Heart left ventricle (tissue), 16 donors: ENCODE results near the gene GALNT13. TPM values are rescaled to one million over a fixed set of nuclear protein-coding genes. Genes with fewer than 3 reads are reported as not detected.

Experiments
- ATAC-seq, 4 donors: fragments of 200-7000 bp; cut with Tn5 transposase; one replicate each; pipeline ENCODE4 v1.9.1; 2020 to 2022; ENCODE audit warnings: moderate library complexity in 4 of 4, mild to moderate bottlenecking in 3 of 4, moderate number of reproducible peaks in 1 of 4
- DNase-seq, 5 donors: peaks; one replicate each; pipeline ENCODE4 v3.0.0-alpha.2; 2020
- H3K27ac ChIP-seq, 12 donors: fragments of 200-600 bp; sonication (generic) in 4 of 12; one replicate each; pipeline versions ENCODE4 v1.5.0 to v1.8.0; 2016 to 2022; ENCODE audit warnings: mild to moderate bottlenecking in 2 of 12
- H3K27me3 ChIP-seq, 9 donors: fragments of 200-600 bp; sonication (generic) in 2 of 9; one replicate each; pipeline versions ENCODE4 v1.5.1 to v1.8.0; 2016 to 2022; ENCODE audit warnings: mild to moderate bottlenecking in 3 of 9
- H3K36me3 ChIP-seq, 9 donors: fragments of 200-600 bp; sonication (generic) in 2 of 9; one replicate each; pipeline versions ENCODE4 v1.5.0 to v1.8.0; 2018 to 2022; ENCODE audit warnings: mild to moderate bottlenecking in 2 of 9
- H3K4me1 ChIP-seq, 12 donors: fragments of 200-600 bp; sonication (generic) in 4 of 12; one replicate each; pipeline versions ENCODE4 v1.5.0 to v1.8.0; 2016 to 2022; ENCODE audit warnings: mild to moderate bottlenecking in 3 of 12
- H3K4me3 ChIP-seq, 12 donors: fragments of 200-600 bp; sonication (generic) in 4 of 12; one replicate each; pipeline versions ENCODE4 v1.5.0 to v1.8.0; 2017 to 2022; ENCODE audit warnings: mild to moderate bottlenecking in 9 of 12, moderate library complexity in 4 of 12
- H3K9me3 ChIP-seq, 12 donors: fragments of 200-600 bp; sonication (generic) in 4 of 12; one replicate each; pipeline versions ENCODE4 v1.5.0 to v1.8.0; 2016 to 2022; ENCODE audit warnings: mild to moderate bottlenecking in 1 of 12
- POLR2A ChIP-seq, 2 donors: fragments of 450-650 bp; IDR thresholded peaks; one replicate each; pipeline ENCODE4 v1.6.1; 2017; ENCODE audit warnings: antibody characterized with exemption in 2 of 2, mild to moderate bottlenecking in 2 of 2, moderate library complexity in 2 of 2
- WGBS, 4 donors: extraction: QIAGEN DNeasy Blood & Tissue Kit in 2 of 4; methylation state at CpG; one replicate each; pipeline versions ENCODE4 v1.1.5 to v1.1.7; 2013 to 2018; 5-methylcytosine and 5-hydroxymethylcytosine counted together
- intact Hi-C, 10 donors: fragments of 100-400 bp; cut with DNase I; formaldehyde crosslinking; loops; one replicate each; pipeline versions ENCODE4 v1.11.1 to v1.14.2; 2022
- polyA plus RNA-seq, 2 donors: library from polyadenylated mRNA; stranded (reverse); fragments of 200-250 nt; gene quantifications; one replicate each; pipeline ENCODE4 v1.2.3, GENCODE V29; 2013
- total RNA-seq, 9 donors: library from RNA; depleted of rRNA in 2 of 9; stranded (reverse); fragments of >200 nt in 2 of 9; fragmentation: NEBNext Ultra II Directional in 3 of 9; extraction: Animal tissue kit (Norgen Biotek cat#: 25700) in 3 of 9; gene quantifications; one replicate each; pipeline versions ENCODE4 v1.1.0 to v1.2.4, GENCODE V29; 2016 to 2023
- TF ChIP-seq, protein P1 (sequence below), 12 donors: fragments of 200-600 bp; sonication (generic) in 4 of 12; IDR thresholded peaks; one replicate each; pipeline versions ENCODE4 v1.5.0 to v1.8.0; 2018 to 2022; ENCODE audit warnings: antibody characterized with exemption in 12 of 12, mild to moderate bottlenecking in 5 of 12
- donor health status: ischemic (EF 13 %, LVEDD 7.1; RV severe dilation, severe dysfunction).
- donor health status: healthy with polysubstance abuse.
- donor health status: DM: no; HTN: yes; CAD: no.
- donor health status: DM: no; HTN: no; CAD: no.
- donor health status: ischemic (EF 25% LVEDD 6.9; RV normal size, moderate dysfunction).
- donor health status: ischemic (EF 25% LVEDD 5.7; RV mildly dilated, moderate dysfunction).
- donor health status: healthy.
- donor health status: DM: yes; HTN: yes; CAD: no.
- donor health status: ischemic (EF 35%, LVEDD 5.7; RV mildly dilated, moderate dysfunction).
- donor health status: nonischemic (EF 11% LVEDD 7.7; RV severe dilation, severe dysfunction).
- donor health status: DM: yes; HTN: yes; CAD: no.
- donor health status: PGD.
- donor health status: ischemic (EF 29% LVEDD 5.4; RV normal size, mild dysfunction).
- donor health status: nonischemic (EF 23%, LVEDD 6.1; RV moderate dilation, normal function).

GALNT13 gene
- total and polyA plus RNA-seq, 11 donors = 0.11 to 1.5 (median 0.22) TPM; not detected in 3

DNA sequence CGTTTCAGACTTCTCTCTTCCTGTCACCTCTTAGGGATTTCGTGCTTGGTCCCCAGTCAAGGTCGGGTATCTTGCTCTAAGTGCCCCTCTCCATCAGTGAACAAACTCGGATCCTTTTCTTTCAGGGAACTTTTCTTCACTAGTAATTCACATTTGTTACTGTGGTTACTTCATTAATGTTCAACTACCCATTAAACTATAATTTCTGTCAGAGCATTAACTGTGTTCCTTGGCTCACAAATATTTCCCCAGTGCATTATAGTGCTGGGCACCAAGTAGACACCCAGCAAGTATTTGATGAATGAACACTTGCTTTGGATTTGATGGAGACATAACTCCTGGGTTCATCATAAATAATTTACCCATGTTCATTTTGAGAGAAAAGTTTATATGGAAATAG lies 617.1 kb downstream of the GALNT13 start:
- Histone ChIP-seq H3K9me3 (no peaks in the 10 kb centered on the region), H3K36me3 (no peaks in the 10 kb centered on the region), H3K27ac (no peak overlapping the region), H3K4me3 (no peak overlapping the region), H3K4me1 (peaks cover 0 to 13% (median 4%) of the 10 kb centered on the region in 12 donors), H3K27me3 (no peaks in the 10 kb centered on the region)
- intact Hi-C loops = no loop called here
- WGBS, 4 donors = 83 to 86% (median 84%) methylated on average over 4 of the region's 4 CpGs
- TF ChIP-seq, protein P1, sequence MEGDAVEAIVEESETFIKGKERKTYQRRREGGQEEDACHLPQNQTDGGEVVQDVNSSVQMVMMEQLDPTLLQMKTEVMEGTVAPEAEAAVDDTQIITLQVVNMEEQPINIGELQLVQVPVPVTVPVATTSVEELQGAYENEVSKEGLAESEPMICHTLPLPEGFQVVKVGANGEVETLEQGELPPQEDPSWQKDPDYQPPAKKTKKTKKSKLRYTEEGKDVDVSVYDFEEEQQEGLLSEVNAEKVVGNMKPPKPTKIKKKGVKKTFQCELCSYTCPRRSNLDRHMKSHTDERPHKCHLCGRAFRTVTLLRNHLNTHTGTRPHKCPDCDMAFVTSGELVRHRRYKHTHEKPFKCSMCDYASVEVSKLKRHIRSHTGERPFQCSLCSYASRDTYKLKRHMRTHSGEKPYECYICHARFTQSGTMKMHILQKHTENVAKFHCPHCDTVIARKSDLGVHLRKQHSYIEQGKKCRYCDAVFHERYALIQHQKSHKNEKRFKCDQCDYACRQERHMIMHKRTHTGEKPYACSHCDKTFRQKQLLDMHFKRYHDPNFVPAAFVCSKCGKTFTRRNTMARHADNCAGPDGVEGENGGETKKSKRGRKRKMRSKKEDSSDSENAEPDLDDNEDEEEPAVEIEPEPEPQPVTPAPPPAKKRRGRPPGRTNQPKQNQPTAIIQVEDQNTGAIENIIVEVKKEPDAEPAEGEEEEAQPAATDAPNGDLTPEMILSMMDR (IDR thresholded peaks at IDR 0.05) = no peak
- no peak for TF ChIP-seq POLR2A (IDR thresholded peaks at IDR 0.05)
- no peak for ATAC-seq
- DNase-seq = no peak

DNA sequence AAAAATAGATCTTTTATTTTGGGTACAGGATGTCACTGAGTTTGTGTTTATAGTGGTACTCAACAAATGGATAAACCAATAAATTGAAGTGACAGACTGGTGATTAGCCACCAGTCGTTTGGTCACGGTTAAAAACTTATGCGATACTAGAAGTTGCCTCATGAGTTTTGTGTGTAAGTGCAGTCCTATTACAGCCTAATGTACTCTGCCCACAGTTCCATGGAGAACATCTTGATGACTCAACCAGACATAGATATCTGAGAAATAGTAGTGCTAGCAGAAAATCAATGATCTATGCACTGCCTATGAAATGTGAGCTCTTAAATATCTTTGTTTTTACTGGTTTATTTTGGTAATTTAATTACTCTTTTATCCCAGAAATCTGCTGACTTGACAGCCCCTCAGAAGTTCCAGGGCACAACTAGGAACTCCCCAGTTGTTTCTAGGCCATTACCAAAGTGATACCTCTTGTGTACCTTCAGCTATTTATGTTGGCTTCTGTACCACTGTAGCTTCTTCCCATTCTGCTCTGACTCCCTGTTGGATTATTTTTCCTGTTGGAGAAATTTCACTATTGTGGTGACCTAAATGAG lies 617.6 kb downstream of the GALNT13 start:
- Histone ChIP-seq H3K36me3 (no peaks in the 10 kb centered on the region), H3K4me1 (peaks cover 0 to 8% (median 2%) of the 10 kb centered on the region in 12 donors), H3K4me3 (no peak overlapping the region), H3K27me3 (no peaks in the 10 kb centered on the region), H3K9me3 (no peaks in the 10 kb centered on the region), H3K27ac (no peak overlapping the region)
- 74 to 92% (median 84%) methylated on average over 3 of the region's 3 CpGs for WGBS, 4 donors
- TF ChIP-seq POLR2A (IDR thresholded peaks at IDR 0.05) = no peak
- TF ChIP-seq, protein P1 (IDR thresholded peaks at IDR 0.05) = no peak
- no peak for DNase-seq
- intact Hi-C loops = no loop called here
- no peak for ATAC-seq

DNA sequence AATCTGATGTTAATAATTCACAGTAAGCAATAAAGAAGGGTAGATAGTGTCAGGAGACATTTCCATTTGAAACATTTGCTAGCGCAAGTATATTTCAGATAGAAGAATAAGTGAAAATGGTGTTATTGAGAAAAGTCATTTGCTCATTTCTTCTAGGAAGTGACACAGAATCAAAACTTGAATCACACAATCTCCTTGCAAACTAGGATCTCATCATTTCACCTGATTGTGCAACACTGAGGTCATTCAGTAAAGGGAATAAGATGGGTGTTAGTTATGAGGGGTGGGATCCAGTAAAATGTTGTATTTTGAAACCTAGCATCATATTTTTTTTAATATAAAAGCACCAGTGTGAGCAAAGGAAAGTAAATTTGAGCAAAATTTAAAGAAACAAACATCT lies 618.8 kb downstream of the GALNT13 start:
- TF ChIP-seq, protein P1 (IDR thresholded peaks at IDR 0.05) = no peak
- no peak for TF ChIP-seq POLR2A (IDR thresholded peaks at IDR 0.05)
- Histone ChIP-seq H3K27me3 (no peaks in the 10 kb centered on the region), H3K4me1 (peaks cover 0 to 4% (median 0%) of the 10 kb centered on the region in 12 donors), H3K27ac (no peak overlapping the region), H3K9me3 (no peaks in the 10 kb centered on the region), H3K36me3 (no peaks in the 10 kb centered on the region), H3K4me3 (no peak overlapping the region)
- WGBS, 4 donors = 98 to 100% (median 98%) methylated on average over 1 of the region's 1 CpG
- ATAC-seq = no peak
- no peak for DNase-seq
- intact Hi-C loops = no loop called here

DNA sequence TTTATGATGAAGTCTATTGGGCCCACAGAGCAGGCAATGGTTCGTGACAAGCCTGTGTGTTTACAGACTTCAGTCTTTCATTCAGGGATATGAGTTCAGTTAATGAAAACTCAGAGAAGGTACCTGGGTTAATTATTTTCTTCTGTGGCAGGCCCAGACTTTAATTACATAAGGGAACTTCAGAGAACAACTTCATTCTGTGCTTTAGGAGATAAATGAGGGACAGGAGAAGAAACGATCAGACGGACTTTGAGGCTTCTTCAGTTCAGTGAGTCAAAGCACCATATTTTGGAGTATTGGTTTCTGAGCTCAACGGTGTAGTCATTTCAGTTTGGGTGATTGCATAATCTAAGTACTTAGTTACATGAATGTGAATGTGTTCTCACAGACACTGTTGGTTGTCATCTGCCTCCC lies 623.7 kb downstream of the GALNT13 start:
- ATAC-seq (no peak), DNase-seq (no peak)
- peaks cover 0 to 4% (median 0%) of the 10 kb centered on the region in 12 donors for H3K4me1 ChIP-seq
- H3K27me3 ChIP-seq = no peaks in the 10 kb centered on the region
- intact Hi-C loops = no loop called here
- TF ChIP-seq, protein P1 (IDR thresholded peaks at IDR 0.05) = no peak
- no peak overlapping the region for H3K27ac ChIP-seq
- H3K4me3 ChIP-seq = no peak overlapping the region
- H3K9me3 ChIP-seq = no peaks in the 10 kb centered on the region
- H3K36me3 ChIP-seq = no peaks in the 10 kb centered on the region
- WGBS, 4 donors = 65 to 94% (median 77%) methylated on average over 4 of the region's 4 CpGs
